H1 (cell line): ENCODE measurements around the gene KCNT1. TPM values are rescaled to one million over a fixed set of nuclear protein-coding genes. Genes with fewer than 3 reads are reported as not detected.

ENCODE experiments used
- CTCF ChIA-PET: fragments of 300-600 bp; sonication (Branson Sonifier 250); formaldehyde crosslinking; loops from one replicate; lab custom pipeline; 2021; ENCODE audit not compliant: partially characterized antibody; lab: Charles Lee
- POLR2A ChIA-PET: fragments of 300-600 bp; sonication (Branson Sonifier 250); formaldehyde crosslinking; loops from one replicate; lab custom pipeline; 2021; ENCODE audit warnings: inconsistent platforms; ENCODE audit not compliant: partially characterized antibody; lab: Charles Lee
- DNase-seq, 2 experiments: peaks; one replicate each; pipeline versions ENCODE4 v3.0.0 to v3.0.0-alpha.2; 2010 to 2022; ENCODE audit warnings: low spot score in 2 of 2, low read depth in 1 of 2, mixed read lengths in 1 of 2
- FAIRE-seq: peaks from 2 replicates; lab custom pipeline; 2011; peaks lifted over from hg19 to GRCh38; lab: Jason Lieb, UNC
- H2AFZ ChIP-seq: 2 replicates; pipeline ENCODE4 v1.8.1; 2012; ENCODE audit warnings: low read length, inconsistent platforms
- H2AK5ac ChIP-seq: 2 replicates; pipeline ENCODE4 v1.6.1; 2013; ENCODE audit warnings: low read depth, low read length
- H2BK120ac ChIP-seq: replicated peaks from 2 replicates; pipeline ENCODE3; 2013; ENCODE audit warnings: low read depth, low read length, inconsistent platforms
- H2BK12ac ChIP-seq: 2 replicates; pipeline ENCODE4 v1.6.1; 2013; ENCODE audit warnings: low read depth, low read length
- H2BK15ac ChIP-seq: 2 replicates; pipeline ENCODE4 v1.6.1; 2013; ENCODE audit warnings: low read length
- H2BK20ac ChIP-seq: 2 replicates; pipeline ENCODE4 v1.6.1; 2013; ENCODE audit warnings: low read length
- H2BK5ac ChIP-seq: 2 replicates; pipeline ENCODE4 v1.6.1; 2013; ENCODE audit warnings: low read depth, low read length
- H3K14ac ChIP-seq: 2 replicates; pipeline ENCODE4 v1.6.1; 2013; ENCODE audit warnings: inconsistent platforms; ENCODE audit not compliant: insufficient read length
- H3K18ac ChIP-seq: 2 replicates; pipeline ENCODE4 v1.6.1; 2013; ENCODE audit warnings: low read length; ENCODE audit errors: extremely low read depth
- H3K23ac ChIP-seq: 2 replicates; pipeline ENCODE4 v1.6.1; 2013; ENCODE audit warnings: inconsistent platforms; ENCODE audit not compliant: insufficient read length
- H3K23me2 ChIP-seq: 2 replicates; pipeline ENCODE4 v1.6.1; 2013; ENCODE audit warnings: low read depth, low read length
- H3K27ac ChIP-seq: 2 replicates; pipeline ENCODE4 v1.6.1; 2011; ENCODE audit warnings: low read depth, low read length, inconsistent platforms
- H3K27me3 ChIP-seq, 4 experiments: replicated peaks in 1 of 4; 1 replicate in 1 of 4; 2 replicates in 3 of 4; pipeline versions ENCODE4 v1.6.1 to v1.8.1; 2011 to 2013; ENCODE audit warnings: low read length in 3 of 4, mild to moderate bottlenecking in 3 of 4, inconsistent platforms in 2 of 4, mixed read lengths in 2 of 4, moderate library complexity in 1 of 4; ENCODE audit not compliant: control insufficient read depth in 3 of 4, insufficient read depth in 3 of 4; ENCODE audit errors: extremely low read depth in 1 of 4
- H3K36me3 ChIP-seq, 4 experiments: 2 replicates each; pipeline versions ENCODE4 v1.6.1 to v1.8.1; 2011 to 2013; ENCODE audit warnings: mild to moderate bottlenecking in 4 of 4, low read length in 3 of 4, moderate library complexity in 2 of 4, control low read depth in 1 of 4, inconsistent platforms in 1 of 4; ENCODE audit not compliant: insufficient read depth in 4 of 4, control insufficient read depth in 2 of 4
- H3K4ac ChIP-seq: replicated peaks from 2 replicates; pipeline ENCODE3; 2013; ENCODE audit warnings: low read length, low read depth, mixed read lengths, inconsistent platforms; ENCODE audit not compliant: insufficient read length
- H3K4me1 ChIP-seq, 4 experiments: replicated peaks in 1 of 4; 1 replicate in 1 of 4; 2 replicates in 3 of 4; pipeline versions ENCODE4 v1.6.1 to v1.8.1; 2011 to 2013; ENCODE audit warnings: low read length in 3 of 4, inconsistent platforms in 2 of 4, mixed read lengths in 1 of 4; ENCODE audit not compliant: insufficient read depth in 4 of 4, control insufficient read depth in 3 of 4
- H3K4me2 ChIP-seq, 2 experiments: 2 replicates each; pipeline versions ENCODE4 v1.6.1 to v1.8.1; 2011 to 2013; ENCODE audit warnings: low read depth in 2 of 2, low read length in 2 of 2, control low read depth in 1 of 2, inconsistent platforms in 1 of 2, mild to moderate bottlenecking in 1 of 2; ENCODE audit not compliant: insufficient read depth in 1 of 2
- H3K4me3 ChIP-seq, 4 experiments: fragments of 200-600, 300-600 bp in 1 of 4; sonication (generic), shearing (Covaris generic), sonication (Bioruptor Twin) in 1 of 4; 2 replicates each; pipeline versions ENCODE4 v1.5.1 to v1.8.1; 2011 to 2016; ENCODE audit warnings: low read length in 4 of 4, low read depth in 3 of 4, control low read depth in 2 of 4, inconsistent platforms in 2 of 4, mild to moderate bottlenecking in 2 of 4, mixed read lengths in 1 of 4, moderate library complexity in 1 of 4; ENCODE audit not compliant: insufficient read depth in 2 of 4; ENCODE audit errors: extremely low read depth in 1 of 4
- H3K56ac ChIP-seq: replicated peaks from 2 replicates; pipeline ENCODE3; 2013; ENCODE audit warnings: low read depth, mild to moderate bottlenecking, mixed read lengths, low read length, inconsistent platforms; ENCODE audit not compliant: insufficient read length
- H3K79me1 ChIP-seq: 2 replicates; pipeline ENCODE4 v1.6.1; 2013; ENCODE audit warnings: low read depth, low read length, control low read depth
- H3K79me2 ChIP-seq, 2 experiments: 2 replicates each; pipeline versions ENCODE4 v1.6.1 to v1.8.1; 2012 to 2013; ENCODE audit warnings: low read length in 2 of 2, mild to moderate bottlenecking in 2 of 2, inconsistent platforms in 1 of 2; ENCODE audit not compliant: insufficient read depth in 2 of 2, control insufficient read depth in 1 of 2
- H3K9ac ChIP-seq, 4 experiments: replicated peaks in 1 of 4; 1 replicate in 1 of 4; 2 replicates in 3 of 4; pipeline versions ENCODE4 v1.6.1 to v1.8.1; 2011 to 2013; ENCODE audit warnings: low read depth in 3 of 4, low read length in 3 of 4, control low read depth in 2 of 4, mild to moderate bottlenecking in 2 of 4, moderate library complexity in 2 of 4, inconsistent platforms in 1 of 4; ENCODE audit errors: extremely low read depth in 1 of 4
- H3K9me3 ChIP-seq, 2 experiments: 2 replicates each; pipeline versions ENCODE4 v1.6.1 to v1.8.1; 2012 to 2013; ENCODE audit warnings: mild to moderate bottlenecking in 2 of 2, moderate library complexity in 2 of 2, control low read depth in 1 of 2, inconsistent platforms in 1 of 2, low read depth in 1 of 2, low read length in 1 of 2, mixed read lengths in 1 of 2; ENCODE audit not compliant: insufficient read depth in 2 of 2
- H4K20me1 ChIP-seq, 2 experiments: replicated peaks in 1 of 2; 2 replicates each; pipeline versions ENCODE3 to v1.8.1; 2011 to 2013; ENCODE audit warnings: inconsistent platforms in 2 of 2, low read length in 2 of 2, mild to moderate bottlenecking in 1 of 2; ENCODE audit not compliant: insufficient read depth in 2 of 2, control insufficient read depth in 1 of 2
- H4K5ac ChIP-seq: 2 replicates; pipeline ENCODE4 v1.6.1; 2013; ENCODE audit warnings: low read length, low read depth, mixed read lengths, inconsistent platforms; ENCODE audit not compliant: insufficient read length
- H4K8ac ChIP-seq: 2 replicates; pipeline ENCODE4 v1.8.0; 2013; ENCODE audit warnings: mild to moderate bottlenecking, moderate library complexity, low read length, inconsistent platforms; ENCODE audit not compliant: insufficient read depth; ENCODE audit errors: extremely low read depth
- H4K91ac ChIP-seq: replicated peaks from 2 replicates; pipeline ENCODE3; 2013; ENCODE audit warnings: low read length, mixed read lengths, inconsistent platforms; ENCODE audit not compliant: insufficient read length
- EZH2 ChIP-seq: fragments of 200-600 bp; sonication (generic); IDR thresholded peaks from 2 replicates; pipeline ENCODE4 v1.7.1; 2012; ENCODE audit warnings: low read depth, mild to moderate bottlenecking, moderate library complexity, low read length, inconsistent platforms; ENCODE audit not compliant: severe bottlenecking
- WGBS, 2 experiments: shearing (Covaris generic) in 1 of 2; methylation state at CpG; one replicate each; pipeline versions ENCODE4 v1.1.6 to v1.1.7; 2013 to 2015; ENCODE audit warnings: low lambda C conversion rate in 2 of 2, mixed read lengths in 2 of 2, inconsistent platforms in 1 of 2, low coverage in 1 of 2, missing lambda C conversion rate in 1 of 2; ENCODE audit not compliant: insufficient replicate concordance in 2 of 2, insufficient coverage in 1 of 2, insufficient read length in 1 of 2; ENCODE audit errors: extremely low coverage in 1 of 2, missing lambda C conversion rate in 1 of 2; 5-methylcytosine and 5-hydroxymethylcytosine counted together
- polyA plus RNA-seq, 7 experiments: library from polyadenylated mRNA; depleted of rRNA in 3 of 7; stranded (reverse) in 5 of 7; unstranded in 2 of 7; fragments of >200 nt in 5 of 7; fragments of 200-250 nt in 2 of 7; gene quantifications; 1 replicate in 5 of 7; 2 replicates in 1 of 7; 4 replicates in 1 of 7; pipeline versions ENCODE4 v1.2.1 to v1.2.3, GENCODE V29; 2011 to 2013; ENCODE audit warnings: missing spikeins in 2 of 7, mixed read lengths in 2 of 7
- total RNA-seq: library from RNA; stranded (reverse); fragmentation: NEBNext Ultra II Directional; extraction: Animal tissue kit (Norgen Biotek cat#: 25700); gene quantifications from 2 replicates; pipeline ENCODE4 v1.2.1, GENCODE V29; 2021

The KCNT1 gene
- total and polyA plus RNA-seq, 2 of the 8 experiments (the other 6 are each of a cell fraction or from before 2014, with no cell fraction given): 0.13 to 0.20 TPM

DNA sequence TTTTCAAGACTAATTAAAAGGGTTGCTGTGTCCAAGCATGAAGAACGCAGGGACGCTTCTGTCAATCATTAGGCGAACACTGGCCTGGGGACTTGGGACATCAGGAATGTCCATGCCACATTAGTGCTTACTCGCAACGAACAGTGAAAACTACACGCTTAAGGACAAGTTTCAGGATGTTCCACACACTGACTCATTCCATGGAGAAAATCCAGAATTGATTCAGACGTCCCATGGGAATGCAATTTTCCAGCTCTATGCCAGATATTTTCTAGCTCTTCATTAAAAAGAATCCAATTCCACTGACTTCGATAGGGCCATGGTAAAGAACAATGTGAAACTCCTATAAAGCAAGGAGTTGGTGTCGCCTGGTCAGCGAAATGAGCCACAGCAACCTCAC lies 107.2 kb downstream of the KCNT1 start:
- no peak overlapping the region for H2BK5ac ChIP-seq
- no peak for TF ChIP-seq EZH2
- peaks cover 5 to 36% (median 30%) of the 10 kb centered on the region in 4 experiments; a peak in 7 of 8 replicates for H3K36me3 ChIP-seq
- H3K79me2 ChIP-seq: no peaks in the 10 kb centered on the region
- H3K23ac ChIP-seq: no peak overlapping the region
- H3K4me2 ChIP-seq: no peak overlapping the region
- no peak overlapping the region for H2AFZ ChIP-seq
- H3K18ac ChIP-seq: no peak overlapping the region
- H3K4ac ChIP-seq: no peak overlapping the region
- no peak overlapping the region for H4K5ac ChIP-seq
- H3K27ac ChIP-seq: no peak overlapping the region
- H3K23me2 ChIP-seq: no peaks in the 10 kb centered on the region
- H3K9me3 ChIP-seq: no peaks in the 10 kb centered on the region
- H3K4me3 ChIP-seq: no peak overlapping the region
- no peak overlapping the region for H2AK5ac ChIP-seq
- H2BK120ac ChIP-seq: no peak overlapping the region
- H4K8ac ChIP-seq: no peak overlapping the region
- 93% methylated on average over 10 of the region's 10 CpGs; no CpG with 5 or more reads in 1 of the 2 experiments for WGBS, 2 experiments
- H4K20me1 ChIP-seq: peaks cover 2 to 8% of the 10 kb centered on the region in 2 experiments
- DNase-seq: no peak
- H3K56ac ChIP-seq: no peak overlapping the region
- H2BK20ac ChIP-seq: no peak overlapping the region
- H3K9ac ChIP-seq: no peak overlapping the region
- H3K14ac ChIP-seq: no peak overlapping the region
- no peaks in the 10 kb centered on the region for H3K27me3 ChIP-seq
- ChIA-PET POLR2A (no interaction called here), CTCF (interaction anchor here (1.2 kb wide), 1 partner anchor 9 kb away, joined by 5 read pairs; no protein-coding TSS in a partner anchor)
- no peak overlapping the region for H2BK15ac ChIP-seq
- no peak overlapping the region for H2BK12ac ChIP-seq
- no peaks in the 10 kb centered on the region; a peak in 1 of 7 replicates for H3K4me1 ChIP-seq
- no peak for FAIRE-seq
- peaks cover 4% of the 10 kb centered on the region for H3K79me1 ChIP-seq
- H4K91ac ChIP-seq: no peak overlapping the region
